OCI-LY3 (cell line): ENCODE results near the gene GOLGA6A.

Experiments used
- EZH2phosphoT487 ChIP-seq: fragments of 200-600 bp; shearing (Covaris generic); IDR thresholded peaks from 2 replicates; pipeline ENCODE4 v1.6.1; 2018; ENCODE audit warnings: antibody characterized with exemption, mixed run types, low read depth
- TF ChIP-seq, protein P1 (sequence below): fragments of 200-600, 300-600 bp; sonication (generic); IDR thresholded peaks from 2 replicates; pipeline ENCODE4 v1.5.1; 2014; ENCODE audit warnings: antibody characterized with exemption, low read length, low read depth

DNA sequence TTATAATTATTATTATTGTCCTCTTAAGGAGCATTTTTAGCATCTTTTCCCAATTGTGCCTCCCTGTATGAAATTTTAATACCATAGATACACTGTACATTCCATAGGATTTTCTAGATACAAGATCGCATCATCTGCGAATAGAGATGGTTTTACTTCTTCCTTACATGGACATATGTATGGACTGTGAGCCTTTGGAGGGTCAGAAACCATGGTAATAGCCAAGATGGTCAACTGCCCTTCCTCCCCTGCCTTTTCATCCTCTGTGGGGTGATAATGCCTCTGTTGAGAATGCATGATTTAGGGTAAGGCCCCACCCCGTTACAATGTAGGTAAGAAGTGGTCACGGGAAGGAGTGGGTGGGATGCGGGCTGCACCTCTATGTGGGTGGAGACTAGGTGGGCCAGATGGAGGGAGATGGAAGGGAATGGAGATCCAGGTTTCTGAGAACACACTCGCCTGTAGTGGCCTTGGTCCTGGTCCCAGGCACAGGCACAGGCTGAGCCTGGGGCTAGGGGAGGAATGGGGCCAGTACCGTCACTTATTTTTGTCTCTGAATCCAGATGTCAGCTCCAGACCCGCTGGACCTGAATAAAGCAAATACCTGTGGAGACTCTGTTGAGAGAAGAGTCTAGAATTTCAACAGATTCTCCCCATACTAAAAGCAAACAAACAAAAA, 31.7 kb downstream of the GOLGA6A start:
- TF ChIP-seq, protein P1, sequence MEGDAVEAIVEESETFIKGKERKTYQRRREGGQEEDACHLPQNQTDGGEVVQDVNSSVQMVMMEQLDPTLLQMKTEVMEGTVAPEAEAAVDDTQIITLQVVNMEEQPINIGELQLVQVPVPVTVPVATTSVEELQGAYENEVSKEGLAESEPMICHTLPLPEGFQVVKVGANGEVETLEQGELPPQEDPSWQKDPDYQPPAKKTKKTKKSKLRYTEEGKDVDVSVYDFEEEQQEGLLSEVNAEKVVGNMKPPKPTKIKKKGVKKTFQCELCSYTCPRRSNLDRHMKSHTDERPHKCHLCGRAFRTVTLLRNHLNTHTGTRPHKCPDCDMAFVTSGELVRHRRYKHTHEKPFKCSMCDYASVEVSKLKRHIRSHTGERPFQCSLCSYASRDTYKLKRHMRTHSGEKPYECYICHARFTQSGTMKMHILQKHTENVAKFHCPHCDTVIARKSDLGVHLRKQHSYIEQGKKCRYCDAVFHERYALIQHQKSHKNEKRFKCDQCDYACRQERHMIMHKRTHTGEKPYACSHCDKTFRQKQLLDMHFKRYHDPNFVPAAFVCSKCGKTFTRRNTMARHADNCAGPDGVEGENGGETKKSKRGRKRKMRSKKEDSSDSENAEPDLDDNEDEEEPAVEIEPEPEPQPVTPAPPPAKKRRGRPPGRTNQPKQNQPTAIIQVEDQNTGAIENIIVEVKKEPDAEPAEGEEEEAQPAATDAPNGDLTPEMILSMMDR: no peak
- no peak for TF ChIP-seq EZH2phosphoT487
